HG02981 (cell line): ENCODE measurements around the gene LIN7C.

Experiments used
- ATAC-seq: cut with Tn5 transposase; IDR thresholded peaks from one replicate; pipeline ENCODE4 v1.9.1; 2021; ENCODE audit warnings: mild to moderate bottlenecking, moderate library complexity; ENCODE audit not compliant: unreplicated experiment

LIN7C gene

GRCh38 chr11:27471589-27472397, 34.8 kb downstream of the LIN7C start:
- ATAC-seq = peak; percentile 32

- no peak for ATAC-seq
These were observed 35.6 kb downstream of the LIN7C start for GRCh38 chr11:27470826-27471588.

- ATAC-seq = no peak
These were observed 36.4 kb downstream of the LIN7C start for GRCh38 chr11:27470166-27470565.

GRCh38 chr11:27468995-27469695, 37.4 kb downstream of the LIN7C start:
- no peak for ATAC-seq

- no peak for ATAC-seq
These were observed 38.2 kb downstream of the LIN7C start for GRCh38 chr11:27468209-27468994.

GRCh38 chr11:27467181-27467913, 39.2 kb downstream of the LIN7C start:
- ATAC-seq = no peak

- ATAC-seq = no peak
These were observed 40.2 kb downstream of the LIN7C start for GRCh38 chr11:27466363-27466762.

- ATAC-seq = no peak
These were observed 40.9 kb downstream of the LIN7C start for GRCh38 chr11:27465629-27466028.

- no peak for ATAC-seq
These were observed 41.7 kb downstream of the LIN7C start for GRCh38 chr11:27464909-27465308.

GRCh38 chr11:27464289-27464696, 42.3 kb downstream of the LIN7C start:
- ATAC-seq = no peak

- no peak for ATAC-seq
These were observed 44.0 kb downstream of the LIN7C start for GRCh38 chr11:27462543-27462942.

- ATAC-seq = no peak
These were observed 46.2 kb downstream of the LIN7C start for GRCh38 chr11:27460158-27460978.

GRCh38 chr11:27459191-27459590, 47.4 kb downstream of the LIN7C start:
- ATAC-seq = no peak

GRCh38 chr11:27458182-27458581, 48.4 kb downstream of the LIN7C start:
- ATAC-seq = no peak

- ATAC-seq = no peak
These were observed 49.7 kb downstream of the LIN7C start for GRCh38 chr11:27456795-27457329.

GRCh38 chr11:27456140-27456794, 50.3 kb downstream of the LIN7C start:
- ATAC-seq = no peak

GRCh38 chr11:27455667-27456066, 50.9 kb downstream of the LIN7C start:
- ATAC-seq = no peak

GRCh38 chr11:27453701-27454100, 52.9 kb downstream of the LIN7C start:
- ATAC-seq = no peak
